ENCODE results near the gene SERTAD3.
"Not testable (repeated sequence)": the region's sequence is repeated elsewhere in the genome, so short reads cannot be mapped to it uniquely, and the experiment has no call there.

The SERTAD3 gene

DNA sequence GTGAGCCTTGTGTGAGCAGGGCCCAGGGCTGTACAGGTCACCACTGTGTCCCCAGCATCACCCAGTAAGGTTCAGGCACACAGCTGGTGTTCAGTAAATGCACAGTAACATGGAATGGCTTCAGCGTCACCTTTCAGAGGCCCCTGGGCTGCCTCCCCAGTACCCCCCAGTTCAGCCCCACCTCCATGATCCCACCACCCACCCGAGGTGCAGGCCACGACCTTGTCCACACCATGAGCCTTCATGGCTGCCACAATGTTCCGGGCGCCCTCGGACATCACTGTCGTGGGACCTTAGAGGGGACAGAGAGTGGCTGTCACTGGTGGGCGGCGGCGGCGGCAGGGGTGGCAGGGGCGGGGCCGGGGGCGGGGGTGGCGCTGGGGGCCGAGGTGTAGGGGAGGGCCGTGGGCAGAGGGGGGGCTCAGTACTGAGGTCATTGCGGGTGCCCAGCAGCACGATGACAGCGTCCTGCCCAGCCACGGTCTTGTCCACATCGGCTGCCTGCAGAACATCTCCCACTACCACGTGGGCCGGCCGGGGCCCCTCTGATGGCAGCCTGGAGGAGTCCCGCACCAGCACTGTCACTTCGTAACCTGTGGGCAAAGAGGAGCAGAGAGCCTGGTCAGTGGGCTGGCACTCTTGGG lies 13.9 kb upstream of the SERTAD3 start:
- DNase-seq (ENCODE audit: low read depth) = no peak

GRCh38 chr19:40457048-40457447 lies 12.9 kb upstream of the SERTAD3 start:
- DNase-seq (ENCODE audit: low read depth) = no peak

GRCh38 chr19:40453943-40454342 lies 9.8 kb upstream of the SERTAD3 start:
- DNase-seq (ENCODE audit: low read depth) = not testable (repeated sequence)

DNA sequence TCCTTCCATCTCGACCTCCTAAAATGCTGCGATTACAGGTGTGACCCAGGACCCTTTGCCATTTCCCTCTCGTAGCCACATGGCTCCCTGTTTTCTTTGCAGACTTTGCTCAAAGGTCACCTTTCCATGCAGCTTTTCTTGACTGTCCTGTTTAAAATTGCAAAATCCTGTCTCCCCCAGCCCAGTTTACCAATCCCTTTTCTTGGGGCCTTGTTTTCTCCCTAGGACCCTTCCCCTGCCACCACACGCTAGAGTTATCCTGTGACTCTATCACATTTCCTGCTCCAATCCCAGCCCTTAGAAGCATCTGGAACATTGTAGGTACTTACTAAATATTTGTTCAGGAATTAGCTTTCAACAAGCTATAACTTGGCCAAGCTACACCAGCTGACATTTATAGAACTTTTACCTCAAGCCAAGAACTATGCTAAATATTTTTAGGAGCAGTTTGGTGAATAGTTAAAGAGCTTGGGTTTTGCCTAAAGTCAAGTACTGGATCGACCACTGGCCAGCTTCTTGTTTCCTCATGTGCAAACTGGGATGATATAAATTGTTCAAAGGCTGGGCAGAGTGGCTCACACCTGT lies 9.1 kb upstream of the SERTAD3 start:
- no peak for DNase-seq (ENCODE audit: low read depth)

GRCh38 chr19:40452016-40452415 lies 7.9 kb upstream of the SERTAD3 start:
- no peak for DNase-seq (ENCODE audit: low read depth)

DNA sequence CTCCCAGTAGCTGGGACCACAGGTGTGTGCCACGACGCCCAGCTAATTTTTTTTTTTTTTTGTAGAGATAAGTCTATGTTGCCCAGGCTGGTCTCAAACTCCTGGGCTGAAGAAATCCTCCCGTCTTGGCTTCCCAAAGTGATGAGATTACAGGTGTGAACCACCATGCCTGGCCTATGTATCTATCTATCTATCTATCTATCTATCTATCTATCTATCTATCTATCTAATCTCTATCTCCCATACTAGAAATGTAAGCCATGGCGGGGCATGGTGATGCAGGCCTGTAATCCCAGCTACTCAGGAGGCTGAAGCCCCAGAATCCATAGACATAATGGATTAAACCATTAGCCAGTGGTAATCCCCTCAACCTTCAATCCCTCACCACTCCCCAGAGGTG lies 6.5 kb upstream of the SERTAD3 start:
- no peak for DNase-seq (ENCODE audit: low read depth)

GRCh38 chr19:40449506-40449905 lies 5.4 kb upstream of the SERTAD3 start:
- DNase-seq (ENCODE audit: low read depth) = no peak

DNA sequence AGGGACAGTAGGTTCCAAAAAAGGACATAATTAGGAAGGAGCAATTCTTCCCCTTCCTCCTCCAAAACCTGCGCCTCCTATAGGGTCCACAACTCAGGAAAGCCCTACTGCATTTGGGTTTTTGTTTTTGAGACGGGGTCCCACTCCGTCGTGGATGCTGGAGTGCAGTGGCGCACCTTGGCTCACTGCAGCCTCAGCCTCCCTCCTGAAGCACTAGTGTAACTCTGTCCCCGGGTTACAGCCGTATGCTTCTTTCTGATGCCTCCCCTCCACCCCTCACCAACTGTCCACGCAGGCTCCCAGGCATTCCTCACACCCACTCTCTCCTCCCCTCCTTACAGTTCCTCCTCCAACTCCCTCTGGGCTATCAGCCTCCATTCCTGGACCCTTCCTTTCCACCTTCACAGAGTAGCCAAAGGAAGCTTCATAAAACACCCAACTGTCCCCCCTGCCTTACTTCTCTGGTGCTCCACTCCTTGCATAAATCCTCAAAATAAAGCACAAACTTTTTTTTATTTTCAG lies 2.2 kb upstream of the SERTAD3 start:
- no peak for DNase-seq (ENCODE audit: low read depth)

DNA sequence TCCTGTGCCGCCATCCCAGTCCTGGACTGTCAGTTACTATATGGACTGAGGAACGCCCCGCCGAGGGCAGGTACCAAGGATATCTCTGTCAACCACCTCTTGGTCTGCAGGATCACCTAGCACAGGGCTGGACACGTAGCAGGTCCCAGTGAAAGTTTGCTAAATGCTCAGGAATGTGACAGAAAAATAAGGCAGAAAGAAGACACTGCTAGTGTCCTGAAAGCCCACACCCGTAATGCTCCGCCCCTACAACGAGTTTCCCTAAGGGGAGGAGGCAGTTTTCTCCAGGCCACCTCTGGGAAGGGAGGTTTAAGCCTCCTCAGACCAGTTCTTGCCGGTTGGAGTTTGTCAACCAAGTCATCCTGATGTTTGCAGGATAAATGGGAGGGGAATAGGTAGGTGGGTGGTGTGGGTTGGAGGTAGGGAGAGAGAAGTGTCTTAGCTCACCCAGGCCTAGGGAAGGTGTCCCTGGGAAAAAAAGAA lies 1.7 kb upstream of the SERTAD3 start:
- DNase-seq (ENCODE audit: low read depth) = no peak

DNA sequence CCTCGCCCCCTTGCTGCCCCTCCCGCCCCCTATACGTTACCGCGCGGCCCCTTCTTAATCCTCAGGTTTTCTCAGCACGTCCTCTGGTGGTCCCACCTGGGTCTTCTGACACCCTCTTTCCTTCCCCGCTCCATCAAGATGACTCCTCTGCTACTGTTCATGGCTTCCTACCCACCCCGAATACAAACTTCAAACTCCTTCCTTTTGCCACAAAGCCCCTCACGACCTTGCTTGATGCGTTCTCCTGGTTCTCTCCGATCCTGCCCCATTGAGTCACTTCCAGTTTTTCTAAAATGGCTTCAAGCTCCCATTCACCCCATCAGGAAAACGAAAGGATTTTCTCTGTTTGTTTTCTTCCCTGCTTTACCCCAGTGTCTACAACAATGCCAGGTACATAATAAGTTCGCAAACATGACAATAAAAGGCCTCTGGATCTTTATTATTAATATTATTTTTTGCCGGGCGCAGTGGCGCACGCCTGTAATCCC lies 734 bp upstream of the SERTAD3 start:
- no peak for DNase-seq (ENCODE audit: low read depth)

DNA sequence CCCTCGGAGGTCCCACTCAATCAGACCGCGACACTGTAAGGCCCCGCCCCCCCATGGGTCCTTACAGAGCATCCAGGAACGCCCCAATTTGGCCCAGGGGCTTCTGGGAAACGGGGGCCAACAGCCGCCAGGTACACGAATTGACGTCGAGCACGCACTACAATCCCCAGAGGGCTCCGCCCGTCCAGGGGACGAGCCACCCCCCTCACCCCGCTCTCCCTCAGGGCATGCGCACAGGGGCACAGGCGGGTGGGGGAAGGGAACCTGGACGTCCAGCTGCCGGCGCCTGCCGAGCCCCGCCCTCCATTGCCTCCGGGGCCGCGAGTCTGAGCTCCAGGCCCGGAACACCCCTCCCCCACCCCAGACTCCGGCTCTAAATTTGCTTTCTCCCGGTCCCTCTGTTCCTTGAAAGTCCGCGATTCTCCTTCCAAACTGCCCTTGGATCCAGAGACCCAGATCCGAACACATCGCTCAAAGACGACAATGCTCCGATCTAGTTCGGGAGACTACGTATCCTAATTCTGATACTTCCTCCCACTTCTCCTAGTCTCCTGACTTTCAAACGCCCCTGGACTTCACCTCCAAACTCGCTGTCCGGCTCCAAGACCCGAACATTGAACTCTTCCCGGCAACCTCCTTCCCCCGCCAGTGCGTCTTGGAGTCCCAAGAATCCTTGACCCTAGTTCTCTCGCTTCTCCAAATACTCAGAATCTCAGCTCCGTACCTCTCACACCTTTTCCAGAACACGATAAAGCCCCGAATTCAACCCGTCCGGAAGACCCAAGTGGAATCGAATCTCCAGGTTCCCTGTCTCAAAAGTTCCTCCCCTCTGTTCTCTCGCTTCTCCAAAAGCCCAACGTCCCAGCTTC lies 770 bp downstream of the SERTAD3 start:
- DNase-seq (ENCODE audit: low read depth) = peak; percentile 97

DNA sequence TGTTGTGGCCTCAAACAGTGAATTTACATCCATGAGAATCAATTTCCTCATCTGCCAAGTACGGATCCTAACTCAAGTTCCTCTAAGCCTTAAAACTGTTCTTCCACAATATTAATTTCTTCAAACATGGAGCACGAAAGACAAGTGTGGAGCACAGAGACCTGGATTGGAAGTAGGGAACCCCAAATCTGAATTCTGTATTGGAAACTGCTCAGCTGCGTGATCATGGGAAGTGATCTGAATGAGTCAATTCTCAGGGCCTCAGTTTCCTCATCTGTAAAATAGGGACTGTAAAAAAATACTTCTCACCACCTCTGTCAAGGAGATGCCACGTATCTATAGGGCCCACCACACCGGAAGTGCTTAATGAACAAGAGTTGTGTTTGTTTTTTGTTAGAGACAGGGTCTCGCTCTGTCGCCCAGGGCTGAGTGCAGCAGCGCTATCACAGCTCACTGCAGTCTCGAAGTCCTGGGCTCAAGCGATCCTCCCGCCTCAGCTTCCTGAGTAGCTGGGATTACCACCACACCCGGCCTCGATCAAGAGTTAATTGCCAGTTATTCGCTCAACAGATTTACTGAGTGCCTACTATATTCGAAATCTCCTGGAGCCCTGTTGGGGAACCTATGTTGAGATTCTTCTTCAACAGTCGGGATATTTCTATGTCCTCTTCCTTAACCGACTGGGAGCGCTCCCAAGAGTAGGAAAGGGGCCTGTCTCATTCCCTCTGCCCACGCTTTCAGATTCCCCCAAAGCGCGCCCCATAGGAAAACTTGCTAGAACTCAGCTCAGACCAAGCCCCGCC lies 1.6 kb downstream of the SERTAD3 start:
- no peak for DNase-seq (ENCODE audit: low read depth)

DNA sequence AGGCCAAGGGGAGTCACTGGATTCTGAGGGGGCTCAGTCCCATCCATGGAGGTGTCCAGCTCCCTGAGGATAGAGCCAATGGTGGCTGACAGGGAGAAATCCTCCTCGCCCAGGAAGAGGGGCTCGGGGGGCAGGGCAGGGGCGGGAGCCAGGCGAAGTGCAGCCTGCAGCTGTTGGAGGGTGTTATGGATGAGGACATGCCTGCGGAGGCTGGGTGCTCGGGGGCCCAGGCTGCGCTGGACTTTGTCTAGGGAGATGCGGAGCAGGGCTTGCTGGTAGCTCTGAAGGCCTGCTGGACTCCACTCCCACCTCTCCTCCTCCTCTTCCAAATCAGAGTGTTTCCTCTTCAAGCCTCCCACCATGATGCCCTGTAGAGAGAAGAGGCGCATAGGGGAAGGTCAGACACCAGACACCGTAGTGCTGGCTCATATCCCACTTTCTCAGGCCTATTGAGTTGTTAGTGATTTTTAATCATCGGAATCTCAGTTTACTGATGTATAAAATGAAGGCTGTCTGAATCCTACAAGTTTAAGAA lies 2.3 kb downstream of the SERTAD3 start:
- DNase-seq (ENCODE audit: low read depth) = no peak

- no peak for DNase-seq (ENCODE audit: low read depth)
These were observed 5.9 kb downstream of the SERTAD3 start for GRCh38 chr19:40438284-40438683.

GRCh38 chr19:40433391-40434216 lies 10.5 kb downstream of the SERTAD3 start:
- DNase-seq (ENCODE audit: low read depth) = peak; percentile 36

DNA sequence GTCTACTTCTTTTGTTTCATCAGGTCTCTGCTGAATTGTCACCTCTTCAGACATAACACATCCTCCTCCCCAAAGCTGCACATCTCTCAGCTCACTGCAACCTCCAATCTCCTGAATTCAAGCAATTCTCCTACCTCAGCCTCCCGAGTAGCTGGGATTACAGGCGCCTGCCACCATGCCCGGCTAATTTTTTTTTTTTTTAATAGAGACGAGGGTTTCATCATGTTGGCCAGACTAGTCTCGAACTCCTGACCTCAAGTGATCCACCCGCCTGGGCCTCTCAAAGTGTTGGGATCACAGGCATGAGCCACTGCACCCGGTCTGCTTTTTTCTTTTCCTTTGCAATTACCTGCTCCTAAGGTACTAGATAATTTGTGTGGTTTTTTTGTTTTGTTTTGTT lies 11.4 kb downstream of the SERTAD3 start:
- DNase-seq (ENCODE audit: low read depth) = not testable (repeated sequence)

DNA sequence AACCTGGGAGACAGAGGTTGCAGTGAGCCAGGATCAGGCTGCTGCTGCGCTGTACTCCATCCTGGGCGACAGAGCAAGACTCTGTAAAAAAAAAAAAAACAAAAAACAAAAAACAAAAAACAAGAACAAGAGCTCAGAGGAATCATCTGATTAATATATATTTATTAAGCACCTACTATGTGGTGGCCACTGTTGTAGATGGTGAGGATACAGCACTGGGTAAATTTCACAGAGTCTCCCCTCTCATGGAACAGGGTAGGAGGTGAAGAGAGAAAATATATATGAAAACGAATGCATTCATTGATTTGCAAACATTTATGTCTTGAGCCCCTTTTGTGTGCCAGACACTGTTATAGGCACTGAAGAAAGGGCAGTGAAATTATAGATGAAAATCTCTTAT lies 12.4 kb downstream of the SERTAD3 start:
- no peak for DNase-seq (ENCODE audit: low read depth)

- DNase-seq (ENCODE audit: low read depth) = not testable (repeated sequence)
These were observed 13.9 kb downstream of the SERTAD3 start for GRCh38 chr19:40430242-40430641.

DNA sequence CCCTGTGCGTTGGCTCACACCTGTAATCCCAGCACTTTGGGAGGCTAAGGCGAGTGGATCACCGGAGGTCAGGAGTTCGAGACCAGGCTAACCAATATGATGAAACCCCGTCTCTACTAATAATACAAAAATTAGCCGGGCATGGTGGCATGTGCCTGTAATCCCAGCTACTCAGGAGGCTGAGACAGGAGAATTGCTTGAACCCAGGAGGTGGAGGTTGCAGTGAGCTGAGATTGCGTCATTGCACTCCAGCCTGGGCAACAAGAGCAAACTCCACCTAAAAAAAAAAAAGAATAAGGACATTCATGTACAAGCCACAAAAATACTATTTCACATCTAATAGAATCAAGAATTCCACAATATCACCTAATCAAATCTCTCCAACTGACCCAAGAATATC lies 15.9 kb downstream of the SERTAD3 start:
- not testable (repeated sequence) for DNase-seq (ENCODE audit: low read depth)

GRCh38 chr19:40425450-40426287 lies 18.5 kb downstream of the SERTAD3 start, which contains the start of gene SERTAD1:
SERTAD1 (minus strand) TSS chr19:40425992; CDS start chr19:40423546, 2,446 bp downstream.
- peak; percentile 100 for DNase-seq (ENCODE audit: low read depth)
